Activated CD4-positive, alpha-beta T cell treated with anti-CD3 and anti-CD28 coated beads, Interleukin-2, amount 50 U/mL, for 48 hours (primary cell): ENCODE data around the gene LPIN2.

Experiments
- DNase-seq, 2 experiments: peaks; one replicate each; pipeline ENCODE4 v3.0.0-alpha.2; 2020

The LPIN2 gene

GRCh38 chr18:2979871-2980790 is 32.8 kb downstream of the LPIN2 start:
- peak in 1 of 2 experiments; percentile 57 for DNase-seq

DNA sequence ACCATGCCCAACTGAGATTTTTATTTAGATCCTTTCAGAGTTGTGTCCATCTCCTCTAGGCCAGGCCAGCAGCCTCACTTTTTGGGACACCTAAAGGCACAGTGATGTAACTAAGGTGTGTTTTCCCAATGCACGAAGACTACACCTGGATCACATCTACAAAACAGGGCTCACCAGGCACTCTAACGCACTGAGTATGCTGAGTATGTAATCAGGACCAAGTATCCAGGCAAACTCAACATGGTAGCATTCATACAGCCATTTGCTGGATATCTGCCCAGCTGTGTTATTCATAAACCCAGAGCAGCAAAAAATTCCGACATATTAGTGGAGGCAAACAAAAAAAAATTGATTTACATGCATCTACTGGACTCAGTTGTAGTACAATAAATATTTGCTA is 33.8 kb downstream of the LPIN2 start:
- DNase-seq = no peak

DNA sequence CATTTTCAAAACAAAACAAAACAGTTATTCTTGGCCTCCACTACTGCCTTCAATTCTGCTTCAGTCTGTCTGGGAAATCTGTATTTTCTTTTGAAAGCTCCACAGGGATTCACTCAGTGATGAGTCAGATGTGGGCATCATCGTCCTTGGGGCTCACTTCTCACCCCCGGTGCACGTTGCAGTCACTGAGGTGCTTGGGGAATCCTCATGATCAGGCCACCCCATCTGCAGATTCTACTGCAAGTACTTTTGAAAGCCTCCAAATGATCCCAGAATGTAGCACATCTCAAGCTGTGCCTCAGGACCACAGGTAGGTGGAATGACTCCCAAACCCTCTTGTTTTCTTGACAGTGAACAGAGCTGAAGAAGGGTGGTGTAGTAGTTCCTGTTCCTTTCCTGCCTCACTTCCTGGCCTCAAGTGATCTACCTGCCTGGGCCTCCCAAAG is 34.3 kb downstream of the LPIN2 start:
- peak in 1 of 2 experiments; percentile 68 for DNase-seq

DNA sequence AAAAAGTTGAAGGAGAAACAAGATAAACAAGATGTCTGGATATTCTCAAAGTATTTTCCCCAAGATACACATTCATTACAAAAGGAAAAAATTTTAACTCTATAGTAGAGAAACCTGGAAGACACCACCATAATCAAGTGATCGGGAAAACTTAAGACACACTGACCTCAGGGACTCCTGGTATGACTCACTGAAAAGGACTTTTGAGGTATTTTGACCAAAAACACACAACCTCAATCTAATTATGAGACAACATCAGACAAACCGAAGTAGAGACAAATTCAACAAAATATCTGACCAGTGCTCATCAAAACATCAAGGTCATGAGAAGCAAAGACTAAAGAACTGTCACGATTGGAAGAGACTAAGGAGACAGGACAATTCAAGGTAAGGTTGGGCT is 34.7 kb downstream of the LPIN2 start:
- DNase-seq = no peak

GRCh38 chr18:2976218-2977132 is 36.5 kb downstream of the LPIN2 start:
- DNase-seq = no peak

DNA sequence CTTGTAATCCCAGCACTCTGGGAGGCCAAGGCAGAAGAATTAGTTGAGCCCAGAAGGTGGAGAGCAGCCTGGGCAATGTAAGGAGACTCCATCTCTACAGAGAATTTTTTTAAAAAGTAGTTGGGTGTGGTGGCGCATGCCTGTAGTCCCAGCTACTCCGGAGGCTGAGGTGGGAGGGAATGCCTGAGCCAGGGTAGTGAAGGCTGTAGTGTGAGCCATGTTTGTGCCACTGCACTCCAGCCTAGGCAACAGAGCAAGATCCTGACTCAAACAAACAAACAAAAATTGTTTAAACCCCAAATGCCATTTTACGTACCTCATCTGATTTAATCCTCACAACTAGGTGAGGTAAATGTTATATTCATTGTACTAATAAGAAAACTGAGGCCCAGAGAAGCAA is 38.2 kb downstream of the LPIN2 start:
- no peak for DNase-seq

- DNase-seq = peak; percentile 65 to 75
Measured at GRCh38 chr18:2971741-2972552, 41.0 kb downstream of the LPIN2 start.

GRCh38 chr18:2970772-2971659 is 41.9 kb downstream of the LPIN2 start:
- DNase-seq = peak in 1 of 2 experiments; percentile 59

DNA sequence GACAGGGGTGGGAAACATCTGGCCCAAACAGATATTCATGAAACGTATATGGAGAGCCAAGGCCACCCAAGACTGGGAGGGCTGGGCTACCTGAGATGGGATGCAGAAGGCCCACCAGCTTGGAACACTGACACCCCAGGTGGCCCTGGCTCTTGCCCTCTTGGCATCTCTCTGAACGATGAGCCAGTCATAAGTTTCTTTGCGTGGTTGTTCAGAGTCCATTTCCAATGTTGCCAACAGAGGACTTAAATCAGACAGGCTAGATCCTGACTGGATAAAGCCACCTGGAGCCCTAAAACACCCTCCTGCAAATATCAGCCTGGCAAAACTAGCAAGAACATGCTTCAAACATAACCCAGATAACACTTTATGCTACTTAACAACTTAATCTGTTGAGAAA is 42.6 kb downstream of the LPIN2 start:
- no peak for DNase-seq

GRCh38 chr18:2969695-2970094 is 43.2 kb downstream of the LPIN2 start:
- DNase-seq = no peak

DNA sequence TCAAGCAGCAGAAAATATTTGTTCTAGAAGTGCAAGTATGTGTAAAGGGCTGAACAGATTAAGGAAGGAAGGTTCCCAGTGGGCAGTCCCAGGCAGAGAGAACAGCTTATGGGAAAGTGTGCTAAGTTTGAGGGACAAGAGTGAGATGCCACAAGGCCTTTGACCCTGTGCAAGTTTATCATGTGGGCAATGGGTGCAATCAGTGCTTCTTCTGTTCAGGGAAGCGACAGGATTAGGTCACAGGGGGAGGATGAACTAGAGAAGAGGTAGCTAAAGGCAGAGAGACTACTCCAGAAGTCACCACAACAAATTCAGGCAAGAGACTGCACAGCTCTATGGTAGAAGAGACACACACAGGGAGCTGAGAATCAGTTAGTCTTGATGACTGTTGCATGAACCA is 44.3 kb downstream of the LPIN2 start:
- no peak for DNase-seq

- DNase-seq = no peak
Measured at GRCh38 chr18:2967820-2968219, 45.1 kb downstream of the LPIN2 start.

DNA sequence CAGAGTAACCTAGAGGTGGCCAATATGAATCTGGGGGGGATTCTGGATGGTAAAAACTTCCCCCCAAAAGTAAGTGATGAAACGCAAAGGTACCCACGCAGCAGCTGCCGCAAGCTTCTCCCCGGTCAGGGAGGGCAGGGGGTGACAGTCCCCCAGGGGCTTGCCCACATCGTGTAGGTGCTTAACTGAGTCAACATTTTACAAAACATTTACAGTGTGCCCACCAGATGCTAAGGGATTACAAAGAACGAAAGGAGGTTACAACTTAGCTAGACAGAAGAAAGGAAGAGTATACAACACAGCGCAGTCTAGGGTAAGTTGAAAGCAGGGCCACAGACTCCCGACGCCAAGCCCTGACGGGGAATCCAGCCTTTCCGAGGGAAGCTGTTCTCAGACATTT is 45.6 kb downstream of the LPIN2 start:
- no peak for DNase-seq

DNA sequence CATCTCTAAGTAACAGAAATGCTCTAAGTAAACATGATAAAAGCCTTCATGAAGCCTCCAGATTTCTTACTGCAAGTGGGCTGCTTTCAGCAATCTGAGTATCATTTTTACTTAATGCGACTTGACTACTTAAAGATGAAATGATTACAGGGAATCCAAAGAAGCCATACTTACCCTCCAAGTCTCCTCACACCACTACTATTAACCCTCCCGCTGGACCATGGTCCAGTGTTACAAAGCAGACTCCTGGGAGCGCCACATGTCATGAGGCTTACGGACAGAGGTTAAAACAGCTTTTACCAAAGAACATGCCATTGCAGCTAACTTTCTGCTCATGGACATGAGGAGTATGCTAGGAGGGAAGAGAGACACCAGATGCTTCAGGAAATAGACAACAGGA is 46.4 kb downstream of the LPIN2 start:
- no peak for DNase-seq

DNA sequence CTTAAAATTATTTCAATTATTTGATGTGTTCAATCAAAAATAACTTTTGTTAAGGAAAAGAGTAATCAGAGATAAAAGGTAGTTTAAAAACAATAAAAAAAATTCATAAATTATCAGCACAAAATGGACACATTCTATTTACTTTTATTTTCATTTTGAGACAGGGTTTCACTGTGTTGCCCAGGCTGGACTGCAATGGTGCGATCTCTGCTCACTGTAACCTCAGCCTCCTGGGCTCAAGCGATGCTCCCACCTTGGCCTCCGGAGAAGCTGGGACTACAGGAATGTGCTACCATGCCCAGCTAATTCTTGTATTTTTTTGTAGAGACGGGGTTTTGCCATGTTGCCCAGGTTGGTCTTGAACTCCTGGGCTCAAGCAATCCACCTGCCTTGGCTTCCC is 47.1 kb downstream of the LPIN2 start:
- no peak for DNase-seq

DNA sequence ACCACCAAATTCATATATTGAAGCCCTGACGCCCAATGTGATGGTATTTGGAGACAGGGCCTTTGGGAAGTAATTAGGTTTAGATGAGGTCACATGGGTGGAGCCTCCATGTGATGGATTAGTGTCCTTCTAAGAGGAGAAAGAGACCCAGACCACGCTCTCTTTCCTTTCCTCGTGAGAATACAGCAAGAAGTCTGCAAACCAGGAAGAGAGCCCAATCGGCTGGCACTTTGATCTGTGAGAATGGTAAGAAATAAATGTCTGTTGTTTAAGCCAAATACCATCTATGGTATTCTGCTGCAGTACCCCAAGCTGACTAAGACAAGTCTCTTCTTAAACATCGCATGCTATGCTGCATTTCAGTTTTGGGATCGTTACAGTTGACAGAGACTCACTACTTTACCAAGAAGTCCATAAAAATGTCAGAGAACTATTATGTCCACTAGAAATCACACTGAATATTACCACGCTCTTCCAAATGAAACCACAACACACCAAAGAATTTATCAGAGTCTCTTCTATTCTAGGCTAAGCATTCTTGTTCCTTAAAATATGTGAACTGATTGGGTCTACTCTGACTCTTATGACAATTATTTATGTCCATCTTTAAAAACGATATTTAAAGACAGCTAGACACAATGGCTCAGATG is 48.5 kb downstream of the LPIN2 start:
- DNase-seq = no peak
